ENCODE data around the gene ADAM21. TPM values are rescaled to one million over a fixed set of nuclear protein-coding genes. Genes with fewer than 3 reads are reported as not detected.

Gene ADAM21
- total RNA-seq, 4 donors from 2014 or later, result 0.13 TPM; not detected in 3

GRCh38 chr14:70489579-70490200 is 37.7 kb downstream of the ADAM21 start:
- WGBS, 2 donors, result 61 to 72% methylated on average over 3 of the region's 3 CpGs

GRCh38 chr14:70498191-70498590 is 46.2 kb downstream of the ADAM21 start:
- TF ChIP-seq CTCF (IDR thresholded peaks at IDR 0.05) (no peak), POLR2A (IDR thresholded peaks at IDR 0.05) (no peak)
- intact Hi-C loops (cut with DNase I; ENCODE audit: low total_unique reads), result no loop called here
- no peak for DNase-seq (ENCODE audit: low spot score in 2 of 2)
- no peak overlapping the region for H3K4me3 ChIP-seq (ENCODE audit: low read depth, poor library complexity, severe bottlenecking)

More at GRCh38 chr14:70489579-70490200, 37.7 kb downstream of the ADAM21 start:
- DNase-seq (ENCODE audit: low spot score in 2 of 2), result no peak
- no peak for TF ChIP-seq CTCF (IDR thresholded peaks at IDR 0.05)
- TF ChIP-seq POLR2A (IDR thresholded peaks at IDR 0.05), result no peak
- no peak overlapping the region for H3K4me3 ChIP-seq (ENCODE audit: low read depth, poor library complexity, severe bottlenecking)
- intact Hi-C loops (cut with DNase I; ENCODE audit: low total_unique reads), result loop anchor here (5.0 kb wide), 1 partner anchor 203 kb away; no protein-coding TSS in a partner anchor

Other genes starting within 250 kb of the ADAM21 start
- gene COX16, start 92.5 kb upstream of the ADAM21 start, total RNA-seq, result 10 to 100 TPM; 22.0 to 45.5 (median 28.9) TPM
- gene SYNJ2BP, start 35.1 kb upstream of the ADAM21 start, total RNA-seq, result 10 to 100 TPM in 2 of 4 donors, 1 to 10 TPM in 2; 5.9 to 14.5 (median 10.5) TPM
- gene ADAM20, start 82.8 kb downstream of the ADAM21 start, total RNA-seq, result 1 to 10 TPM in 1 of 4 donors, under 1 TPM in 2, not detected in 1; 0.58 to 2.1 (median 0.61) TPM
- 10 to 100 TPM; 27.1 to 58.7 (median 44.3) TPM for gene MED6, start 148.5 kb downstream of the ADAM21 start, total RNA-seq
- 10 to 100 TPM in 2 of 4 donors, 1 to 10 TPM in 2; 6.3 to 10.2 (median 8.7) TPM for gene TTC9, start 189.7 kb downstream of the ADAM21 start, total RNA-seq

Measured in lower leg skin (tissue), 4 donors.